GM06990 (cell line): ENCODE results near the gene ADAM23.

Experiments used
- DNase-seq: peaks from one replicate; pipeline ENCODE4 v3.0.0-alpha.2; 2011; ENCODE audit not compliant: insufficient read length; ENCODE audit errors: extremely low read depth
- H3K27me3 ChIP-seq: replicated peaks from 2 replicates; pipeline ENCODE4 v1.6.0; 2011; ENCODE audit warnings: low read length; ENCODE audit not compliant: control insufficient read depth, insufficient read depth
- H3K36me3 ChIP-seq: 2 replicates; pipeline ENCODE4 v1.5.1; 2011; ENCODE audit warnings: low read length; ENCODE audit not compliant: control insufficient read depth, insufficient read depth
- H3K4me3 ChIP-seq: replicated peaks from 2 replicates; pipeline ENCODE4 v1.5.1; 2011; ENCODE audit warnings: low read depth, mild to moderate bottlenecking, control low read depth, low read length
- CTCF ChIP-seq: IDR thresholded peaks from 2 replicates; pipeline ENCODE4 v1.5.1; 2011; ENCODE audit warnings: low read length, control low read depth, mild to moderate bottlenecking, inconsistent platforms; ENCODE audit not compliant: insufficient read depth, poor library complexity, severe bottlenecking

Gene ADAM23

GRCh38 chr2:206433686-206434085 is 9.6 kb upstream of the ADAM23 start:
- DNase-seq, result no peak
- H3K4me3 ChIP-seq, result no peak overlapping the region
- no peak for TF ChIP-seq CTCF
- no peaks in the 10 kb centered on the region for H3K27me3 ChIP-seq
- no peaks in the 10 kb centered on the region for H3K36me3 ChIP-seq

- TF ChIP-seq CTCF, result no peak
- H3K36me3 ChIP-seq, result no peaks in the 10 kb centered on the region
- no peaks in the 10 kb centered on the region for H3K27me3 ChIP-seq
- DNase-seq, result no peak
- no peak overlapping the region for H3K4me3 ChIP-seq
These were observed 7.6 kb upstream of the ADAM23 start for GRCh38 chr2:206435742-206436141.

- TF ChIP-seq CTCF, result no peak
- Histone ChIP-seq H3K27me3 (no peaks in the 10 kb centered on the region), H3K36me3 (no peaks in the 10 kb centered on the region), H3K4me3 (no peak overlapping the region)
- DNase-seq, result no peak
These were observed 5.1 kb upstream of the ADAM23 start for GRCh38 chr2:206438196-206438724.

GRCh38 chr2:206442474-206442832 is 879 bp upstream of the ADAM23 start:
- H3K4me3 ChIP-seq, result peak overlapping the region; percentile 82
- H3K27me3 ChIP-seq, result no peaks in the 10 kb centered on the region
- TF ChIP-seq CTCF, result no peak
- no peaks in the 10 kb centered on the region for H3K36me3 ChIP-seq
- DNase-seq, result no peak

- Histone ChIP-seq H3K27me3 (no peaks in the 10 kb centered on the region), H3K36me3 (no peaks in the 10 kb centered on the region), H3K4me3 (peak overlapping the region; percentile 82)
- no peak for TF ChIP-seq CTCF
- peak; percentile 66 for DNase-seq
These were observed 599 bp downstream of the ADAM23 start for GRCh38 chr2:206443735-206444527.

- H3K36me3 ChIP-seq, result no peaks in the 10 kb centered on the region
- TF ChIP-seq CTCF, result no peak
- no peak for DNase-seq
- H3K27me3 ChIP-seq, result no peaks in the 10 kb centered on the region
- peak overlapping the region; percentile 82 for H3K4me3 ChIP-seq
These were observed 2.6 kb downstream of the ADAM23 start for GRCh38 chr2:206445948-206446347.
